SK-N-SH treated with all-trans-retinoic acid at 6 μM for 48 hours (cell line): ENCODE data around the gene SLCO3A1.

Source experiments
- ATAC-seq: fragments of 200-7000 bp; cut with Tn5 transposase; 3 replicates; pipeline ENCODE4 v1.9.1; 2020; ENCODE audit warnings: mild to moderate bottlenecking, moderate library complexity
- ARNTL ChIP-seq: fragments of 450-650 bp; formaldehyde crosslinking; IDR thresholded peaks from 2 replicates; pipeline ENCODE4 v1.5.0; 2020; ENCODE audit warnings: low read depth, mild to moderate bottlenecking, moderate library complexity, borderline replicate concordance
- BACH2 ChIP-seq: fragments of 250-450 bp; sonication (Bioruptor Pico); IDR thresholded peaks from 2 replicates; pipeline ENCODE4 v1.9.0; 2021; ENCODE audit warnings: mild to moderate bottlenecking, borderline replicate concordance
- CSDC2 ChIP-seq: fragments of 250-450 bp; sonication (Bioruptor Pico); IDR thresholded peaks from 2 replicates; pipeline ENCODE4 v1.5.0; 2020; ENCODE audit warnings: mild to moderate bottlenecking, moderate library complexity
- ESRRG ChIP-seq: fragments of 250-450 bp; sonication (Bioruptor Pico); IDR thresholded peaks from 2 replicates; pipeline ENCODE4 v1.6.1; 2021; ENCODE audit warnings: mild to moderate bottlenecking
- ISL1 ChIP-seq: fragments of 250-450 bp; sonication (Bioruptor Pico); IDR thresholded peaks from 2 replicates; pipeline ENCODE4 v2.1.2; 2022; ENCODE audit warnings: mild to moderate bottlenecking, moderate library complexity
- OSR1 ChIP-seq: fragments of 250-450 bp; sonication (Bioruptor Pico); IDR thresholded peaks from 2 replicates; pipeline ENCODE4 v1.8.0; 2022; ENCODE audit warnings: moderate library complexity, mild to moderate bottlenecking, inconsistent platforms
- PPARA ChIP-seq: fragments of 250-450 bp; sonication (Bioruptor Pico); IDR thresholded peaks from 2 replicates; pipeline ENCODE4 v1.5.0; 2020; ENCODE audit warnings: mild to moderate bottlenecking, borderline replicate concordance
- RARB ChIP-seq: fragments of 250-450 bp; sonication (Bioruptor Pico); IDR thresholded peaks from 2 replicates; pipeline ENCODE4 v1.8.0; 2021; ENCODE audit warnings: mild to moderate bottlenecking, moderate library complexity
- SNAI2 ChIP-seq: fragments of 250-450 bp; sonication (Bioruptor Pico); IDR thresholded peaks from 2 replicates; pipeline ENCODE4 v1.5.0; 2020; ENCODE audit warnings: mild to moderate bottlenecking, moderate library complexity
- TCF4 ChIP-seq: fragments of 250-450 bp; sonication (Bioruptor Pico); IDR thresholded peaks from 2 replicates; pipeline ENCODE4 v1.8.0; 2021; ENCODE audit warnings: mild to moderate bottlenecking, moderate library complexity, borderline replicate concordance
- TOX ChIP-seq: fragments of 250-450 bp; sonication (Bioruptor Pico); IDR thresholded peaks from 2 replicates; pipeline ENCODE4 v1.8.0; 2021; ENCODE audit warnings: mild to moderate bottlenecking, moderate library complexity, borderline replicate concordance
- ZC3H10 ChIP-seq: fragments of 250-450 bp; sonication (Bioruptor Pico); IDR thresholded peaks from 2 replicates; pipeline ENCODE4 v1.5.1; 2021; ENCODE audit warnings: mild to moderate bottlenecking, moderate library complexity
- ZFP3 ChIP-seq: fragments of 250-450 bp; sonication (Bioruptor Pico); IDR thresholded peaks from 2 replicates; pipeline ENCODE4 v1.5.0; 2020; ENCODE audit warnings: mild to moderate bottlenecking, moderate library complexity
- ZFP30 ChIP-seq: fragments of 450-650 bp; formaldehyde crosslinking; IDR thresholded peaks from 2 replicates; pipeline ENCODE4 v1.5.0; 2022; ENCODE audit warnings: mild to moderate bottlenecking, moderate library complexity
- ZNF70 ChIP-seq: fragments of 450-650 bp; formaldehyde crosslinking; IDR thresholded peaks from 2 replicates; pipeline ENCODE4 v1.5.0; 2020; ENCODE audit warnings: mild to moderate bottlenecking, moderate library complexity
- ZNF8 ChIP-seq: fragments of 450-650 bp; formaldehyde crosslinking; IDR thresholded peaks from 2 replicates; pipeline ENCODE4 v1.5.0; 2020; ENCODE audit warnings: mild to moderate bottlenecking, moderate library complexity
- TF ChIP-seq, protein P1 (sequence below): fragments of 250-450 bp; sonication (Bioruptor Pico); IDR thresholded peaks from 2 replicates; pipeline ENCODE4 v1.8.0; 2020; ENCODE audit warnings: mild to moderate bottlenecking, moderate library complexity, borderline replicate concordance
- TF ChIP-seq, protein P2 (sequence below): fragments of 250-450 bp; sonication (Bioruptor Pico); IDR thresholded peaks from 2 replicates; pipeline ENCODE4 v1.8.0; 2021; ENCODE audit warnings: low read depth, mild to moderate bottlenecking, moderate library complexity, borderline replicate concordance
- TF ChIP-seq, protein P3 (sequence below): fragments of 250-450 bp; sonication (Bioruptor Pico); IDR thresholded peaks from 2 replicates; pipeline ENCODE4 v1.5.1; 2020; ENCODE audit warnings: low read depth, mild to moderate bottlenecking, moderate library complexity
- TF ChIP-seq, protein P4 (sequence below): fragments of 250-450 bp; sonication (Bioruptor Pico); IDR thresholded peaks from 2 replicates; pipeline ENCODE4 v1.5.0; 2020; ENCODE audit warnings: mild to moderate bottlenecking, moderate library complexity

SLCO3A1 gene

DNA sequence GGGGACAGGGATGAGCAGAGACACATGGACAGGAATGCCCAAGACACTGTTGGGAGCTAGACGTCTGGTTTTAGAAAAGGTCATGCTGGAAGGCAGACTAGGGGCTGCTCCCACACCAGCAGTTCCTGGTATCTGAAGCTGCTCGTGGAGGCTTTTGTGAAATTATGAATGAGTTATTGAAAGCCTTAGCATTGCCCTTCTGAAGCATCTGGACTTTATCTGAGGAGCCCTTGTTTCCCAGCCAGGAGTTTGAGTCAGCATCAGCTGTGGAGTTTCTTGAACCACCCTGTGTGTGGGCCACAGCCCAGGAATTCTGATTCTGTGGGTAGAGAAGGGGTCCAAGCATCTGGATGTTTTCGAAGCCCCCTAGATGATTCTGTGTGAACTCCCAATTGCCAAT is 258.7 kb downstream of the SLCO3A1 start (continued):
- TF ChIP-seq SNAI2, result no peak

DNA sequence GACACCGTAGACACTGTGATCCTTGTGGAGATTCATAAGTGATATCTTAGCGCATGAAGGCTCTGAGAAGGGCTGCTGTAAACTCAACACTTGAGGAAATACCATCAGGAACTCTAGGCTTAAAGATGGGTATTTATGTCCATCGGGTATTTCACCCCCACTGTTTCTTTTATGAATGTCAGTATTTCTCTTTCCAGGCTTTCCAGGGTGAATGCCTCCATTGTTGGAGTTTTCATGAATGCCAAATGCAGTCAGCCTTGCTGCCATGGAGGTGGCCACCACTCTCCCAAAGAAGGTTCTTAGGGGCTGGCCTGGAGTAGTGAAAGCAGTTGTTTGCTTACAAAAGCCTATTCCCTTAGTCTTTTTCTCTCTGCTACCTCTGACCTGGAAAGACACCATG is 259.2 kb downstream of the SLCO3A1 start:
- ATAC-seq, result no peak
- no peak for TF ChIP-seq ESRRG
- TF ChIP-seq ZC3H10 (CRISPR knock-in tag), result no peak
- TF ChIP-seq, protein P1, sequence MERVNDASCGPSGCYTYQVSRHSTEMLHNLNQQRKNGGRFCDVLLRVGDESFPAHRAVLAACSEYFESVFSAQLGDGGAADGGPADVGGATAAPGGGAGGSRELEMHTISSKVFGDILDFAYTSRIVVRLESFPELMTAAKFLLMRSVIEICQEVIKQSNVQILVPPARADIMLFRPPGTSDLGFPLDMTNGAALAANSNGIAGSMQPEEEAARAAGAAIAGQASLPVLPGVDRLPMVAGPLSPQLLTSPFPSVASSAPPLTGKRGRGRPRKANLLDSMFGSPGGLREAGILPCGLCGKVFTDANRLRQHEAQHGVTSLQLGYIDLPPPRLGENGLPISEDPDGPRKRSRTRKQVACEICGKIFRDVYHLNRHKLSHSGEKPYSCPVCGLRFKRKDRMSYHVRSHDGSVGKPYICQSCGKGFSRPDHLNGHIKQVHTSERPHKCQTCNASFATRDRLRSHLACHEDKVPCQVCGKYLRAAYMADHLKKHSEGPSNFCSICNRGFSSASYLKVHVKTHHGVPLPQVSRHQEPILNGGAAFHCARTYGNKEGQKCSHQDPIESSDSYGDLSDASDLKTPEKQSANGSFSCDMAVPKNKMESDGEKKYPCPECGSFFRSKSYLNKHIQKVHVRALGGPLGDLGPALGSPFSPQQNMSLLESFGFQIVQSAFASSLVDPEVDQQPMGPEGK (CRISPR knock-in tag), result no peak
- no peak for TF ChIP-seq TOX
- no peak for TF ChIP-seq ZNF8 (CRISPR knock-in tag)
- TF ChIP-seq ARNTL (CRISPR knock-in tag), result no peak
- no peak for TF ChIP-seq RARB (CRISPR knock-in tag)
- no peak for TF ChIP-seq BACH2 (CRISPR knock-in tag)
- no peak for TF ChIP-seq ZNF70 (CRISPR knock-in tag)
- no peak for TF ChIP-seq TCF4
- TF ChIP-seq OSR1, result no peak
- no peak for TF ChIP-seq ZFP3 (CRISPR knock-in tag)
- TF ChIP-seq, protein P2, sequence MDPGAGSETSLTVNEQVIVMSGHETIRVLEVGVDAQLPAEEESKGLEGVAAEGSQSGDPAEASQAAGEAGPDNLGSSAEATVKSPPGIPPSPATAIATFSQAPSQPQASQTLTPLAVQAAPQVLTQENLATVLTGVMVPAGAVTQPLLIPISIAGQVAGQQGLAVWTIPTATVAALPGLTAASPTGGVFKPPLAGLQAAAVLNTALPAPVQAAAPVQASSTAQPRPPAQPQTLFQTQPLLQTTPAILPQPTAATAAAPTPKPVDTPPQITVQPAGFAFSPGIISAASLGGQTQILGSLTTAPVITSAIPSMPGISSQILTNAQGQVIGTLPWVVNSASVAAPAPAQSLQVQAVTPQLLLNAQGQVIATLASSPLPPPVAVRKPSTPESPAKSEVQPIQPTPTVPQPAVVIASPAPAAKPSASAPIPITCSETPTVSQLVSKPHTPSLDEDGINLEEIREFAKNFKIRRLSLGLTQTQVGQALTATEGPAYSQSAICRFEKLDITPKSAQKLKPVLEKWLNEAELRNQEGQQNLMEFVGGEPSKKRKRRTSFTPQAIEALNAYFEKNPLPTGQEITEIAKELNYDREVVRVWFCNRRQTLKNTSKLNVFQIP, result no peak
- no peak for TF ChIP-seq SNAI2
- TF ChIP-seq, protein P3, sequence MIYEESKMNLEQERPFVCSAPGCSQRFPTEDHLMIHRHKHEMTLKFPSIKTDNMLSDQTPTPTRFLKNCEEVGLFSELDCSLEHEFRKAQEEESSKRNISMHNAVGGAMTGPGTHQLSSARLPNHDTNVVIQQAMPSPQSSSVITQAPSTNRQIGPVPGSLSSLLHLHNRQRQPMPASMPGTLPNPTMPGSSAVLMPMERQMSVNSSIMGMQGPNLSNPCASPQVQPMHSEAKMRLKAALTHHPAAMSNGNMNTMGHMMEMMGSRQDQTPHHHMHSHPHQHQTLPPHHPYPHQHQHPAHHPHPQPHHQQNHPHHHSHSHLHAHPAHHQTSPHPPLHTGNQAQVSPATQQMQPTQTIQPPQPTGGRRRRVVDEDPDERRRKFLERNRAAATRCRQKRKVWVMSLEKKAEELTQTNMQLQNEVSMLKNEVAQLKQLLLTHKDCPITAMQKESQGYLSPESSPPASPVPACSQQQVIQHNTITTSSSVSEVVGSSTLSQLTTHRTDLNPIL (CRISPR knock-in tag), result no peak
- no peak for TF ChIP-seq PPARA (CRISPR knock-in tag)
- no peak for TF ChIP-seq ZFP30 (CRISPR knock-in tag)

DNA sequence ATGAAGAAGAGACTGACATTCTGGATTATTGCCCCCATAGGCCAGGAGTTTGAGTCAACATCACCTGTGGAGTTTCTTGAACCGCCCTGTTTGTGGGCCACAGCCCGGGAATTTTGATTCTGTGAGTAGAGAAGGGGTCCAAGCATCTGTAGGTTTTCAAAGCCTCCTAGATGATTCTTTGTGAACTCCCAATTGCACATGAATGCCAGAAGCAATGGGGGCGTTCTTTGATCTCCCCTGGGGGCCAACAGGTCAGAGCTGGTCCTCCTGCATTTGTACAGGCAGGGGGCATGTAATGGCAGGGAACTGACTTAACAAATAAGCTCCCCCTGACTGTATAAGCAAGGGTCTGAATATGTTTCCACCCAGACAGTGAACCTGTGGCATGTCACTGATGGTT is 260.3 kb downstream of the SLCO3A1 start:
- TF ChIP-seq, protein P3 (CRISPR knock-in tag), result no peak
- TF ChIP-seq SNAI2 (no peak), PPARA (CRISPR knock-in tag) (no peak), BACH2 (CRISPR knock-in tag) (no peak), ESRRG (no peak), CSDC2 (CRISPR knock-in tag) (no peak), OSR1 (no peak), TCF4 (no peak), ZFP3 (CRISPR knock-in tag) (no peak), TOX (no peak), ISL1 (no peak), ZNF8 (CRISPR knock-in tag) (no peak), ZNF70 (CRISPR knock-in tag) (no peak)
- TF ChIP-seq, protein P1 (CRISPR knock-in tag), result no peak
- TF ChIP-seq, protein P2, result no peak
- TF ChIP-seq, protein P4, sequence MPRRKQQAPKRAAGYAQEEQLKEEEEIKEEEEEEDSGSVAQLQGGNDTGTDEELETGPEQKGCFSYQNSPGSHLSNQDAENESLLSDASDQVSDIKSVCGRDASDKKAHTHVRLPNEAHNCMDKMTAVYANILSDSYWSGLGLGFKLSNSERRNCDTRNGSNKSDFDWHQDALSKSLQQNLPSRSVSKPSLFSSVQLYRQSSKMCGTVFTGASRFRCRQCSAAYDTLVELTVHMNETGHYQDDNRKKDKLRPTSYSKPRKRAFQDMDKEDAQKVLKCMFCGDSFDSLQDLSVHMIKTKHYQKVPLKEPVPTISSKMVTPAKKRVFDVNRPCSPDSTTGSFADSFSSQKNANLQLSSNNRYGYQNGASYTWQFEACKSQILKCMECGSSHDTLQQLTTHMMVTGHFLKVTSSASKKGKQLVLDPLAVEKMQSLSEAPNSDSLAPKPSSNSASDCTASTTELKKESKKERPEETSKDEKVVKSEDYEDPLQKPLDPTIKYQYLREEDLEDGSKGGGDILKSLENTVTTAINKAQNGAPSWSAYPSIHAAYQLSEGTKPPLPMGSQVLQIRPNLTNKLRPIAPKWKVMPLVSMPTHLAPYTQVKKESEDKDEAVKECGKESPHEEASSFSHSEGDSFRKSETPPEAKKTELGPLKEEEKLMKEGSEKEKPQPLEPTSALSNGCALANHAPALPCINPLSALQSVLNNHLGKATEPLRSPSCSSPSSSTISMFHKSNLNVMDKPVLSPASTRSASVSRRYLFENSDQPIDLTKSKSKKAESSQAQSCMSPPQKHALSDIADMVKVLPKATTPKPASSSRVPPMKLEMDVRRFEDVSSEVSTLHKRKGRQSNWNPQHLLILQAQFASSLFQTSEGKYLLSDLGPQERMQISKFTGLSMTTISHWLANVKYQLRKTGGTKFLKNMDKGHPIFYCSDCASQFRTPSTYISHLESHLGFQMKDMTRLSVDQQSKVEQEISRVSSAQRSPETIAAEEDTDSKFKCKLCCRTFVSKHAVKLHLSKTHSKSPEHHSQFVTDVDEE (CRISPR knock-in tag), result no peak
- ATAC-seq, result no peak
